Endothelial cell of umbilical vein (primary cell): Measurements from ENCODE around the gene L3MBTL3.

Source experiments
- CTCF ChIP-seq, 2 donors: IDR thresholded peaks; 1 replicate in 1 of 2; 2 replicates in 1 of 2; pipeline ENCODE4 v1.5.1; 2011; ENCODE audit warnings: low read length in 2 of 2, mild to moderate bottlenecking in 2 of 2, moderate library complexity in 2 of 2, control low read depth in 1 of 2, inconsistent platforms in 1 of 2, low read depth in 1 of 2; ENCODE audit not compliant: insufficient read depth in 1 of 2; ENCODE audit errors: extremely low read depth in 1 of 2
- EZH2 ChIP-seq: IDR thresholded peaks from 2 replicates; pipeline ENCODE4 v1.6.1; 2012; ENCODE audit warnings: borderline replicate concordance, low read depth, mild to moderate bottlenecking, moderate library complexity, low read length, inconsistent platforms; ENCODE audit not compliant: severe bottlenecking
- FOS ChIP-seq: IDR thresholded peaks from 2 replicates; pipeline ENCODE4 v1.6.1; 2011; ENCODE audit warnings: mild to moderate bottlenecking, low read length, moderate library complexity, borderline replicate concordance; ENCODE audit not compliant: insufficient read depth
- MAX ChIP-seq: IDR thresholded peaks from 2 replicates; pipeline ENCODE4 v1.6.1; 2011; ENCODE audit not compliant: insufficient read depth, insufficient read length
- MYC ChIP-seq: IDR thresholded peaks from one replicate; pipeline ENCODE4 v1.6.1; 2011; ENCODE audit warnings: mild to moderate bottlenecking, low read depth, low read length
- POLR2A ChIP-seq: IDR thresholded peaks from 2 replicates; pipeline ENCODE4 v1.6.1; 2012; ENCODE audit warnings: low read depth, mild to moderate bottlenecking, control low read depth, low read length
- POLR2AphosphoS5 ChIP-seq: IDR thresholded peaks from 2 replicates; pipeline ENCODE4 v1.6.1; 2012; ENCODE audit warnings: low read depth, mild to moderate bottlenecking, control low read depth, low read length, moderate library complexity; ENCODE audit not compliant: insufficient read depth

- TF ChIP-seq FOS (no peak), CTCF (IDR thresholded peaks at IDR 0.05; ENCODE audit: extremely low read depth in 1 of 2, insufficient read depth in 1 of 2, low read depth in 1 of 2, low read length in 2 of 2) (no peak), EZH2 (no peak), POLR2A (no peak), POLR2AphosphoS5 (no peak), MAX (no peak), MYC (no peak)
Observed at GRCh38 chr6:129994410-129994809, 24.0 kb upstream of the L3MBTL3 start.
